ENCODE results near the gene HIGD1C.

Gene HIGD1C

GRCh38 chr12:51004504-51004903 is 52.2 kb downstream of the HIGD1C start:
- DNase-seq (ENCODE audit: low spot score), result no peak
- TF ChIP-seq CTCF (IDR thresholded peaks at IDR 0.05; ENCODE audit: extremely low read depth, insufficient read depth, missing control alignments), result no peak
- in situ Hi-C loops (cut with MboI; ENCODE audit: low pct_unique_long_range_greater_than_20kb, low sequenced_read_pairs, unreplicated experiment), result no loop called here

- DNase-seq (ENCODE audit: low spot score), result no peak
- TF ChIP-seq CTCF (IDR thresholded peaks at IDR 0.05; ENCODE audit: extremely low read depth, insufficient read depth, missing control alignments), result no peak
- in situ Hi-C loops (cut with MboI; ENCODE audit: low pct_unique_long_range_greater_than_20kb, low sequenced_read_pairs, unreplicated experiment), result no loop called here
Observed at GRCh38 chr12:51005030-51005429, 52.7 kb downstream of the HIGD1C start.

- in situ Hi-C loops (cut with MboI; ENCODE audit: low pct_unique_long_range_greater_than_20kb, low sequenced_read_pairs, unreplicated experiment), result no loop called here
- no peak for DNase-seq (ENCODE audit: low spot score)
- no peak for TF ChIP-seq CTCF (IDR thresholded peaks at IDR 0.05; ENCODE audit: extremely low read depth, insufficient read depth, missing control alignments)
Observed at GRCh38 chr12:51005671-51006070, 53.3 kb downstream of the HIGD1C start.

- no peak for DNase-seq (ENCODE audit: low spot score)
- in situ Hi-C loops (cut with MboI; ENCODE audit: low pct_unique_long_range_greater_than_20kb, low sequenced_read_pairs, unreplicated experiment), result no loop called here
- TF ChIP-seq CTCF (IDR thresholded peaks at IDR 0.05; ENCODE audit: extremely low read depth, insufficient read depth, missing control alignments), result no peak
Observed at GRCh38 chr12:51008329-51009055, 56.1 kb downstream of the HIGD1C start.

- DNase-seq (ENCODE audit: low spot score), result no peak
- no peak for TF ChIP-seq CTCF (IDR thresholded peaks at IDR 0.05; ENCODE audit: extremely low read depth, insufficient read depth, missing control alignments)
- in situ Hi-C loops (cut with MboI; ENCODE audit: low pct_unique_long_range_greater_than_20kb, low sequenced_read_pairs, unreplicated experiment), result no loop called here
Observed at GRCh38 chr12:51009056-51009440, 56.7 kb downstream of the HIGD1C start.

GRCh38 chr12:51011955-51012354 is 59.6 kb downstream of the HIGD1C start:
- in situ Hi-C loops (cut with MboI; ENCODE audit: low pct_unique_long_range_greater_than_20kb, low sequenced_read_pairs, unreplicated experiment), result no loop called here

More at GRCh38 chr12:51011955-51012354, 59.6 kb downstream of the HIGD1C start:
- no peak for TF ChIP-seq CTCF (IDR thresholded peaks at IDR 0.05; ENCODE audit: extremely low read depth, insufficient read depth, missing control alignments)
- DNase-seq (ENCODE audit: low spot score), result no peak

All from GM13977 (cell line).